ENCODE data around the gene HOXA13.
A peak's percentile ranks its signal among the peaks of the same experiment; 100 is the strongest.

Gene HOXA13

GRCh38 chr7:27235387-27236311 lies 35.8 kb upstream of the HOXA13 start:
- no peak for DNase-seq

GRCh38 chr7:27229448-27229847 lies 29.6 kb upstream of the HOXA13 start:
- DNase-seq: no peak

- DNase-seq: no peak
Measured at GRCh38 chr7:27224983-27225934, 25.4 kb upstream of the HOXA13 start.

GRCh38 chr7:27223941-27224575 lies 24.2 kb upstream of the HOXA13 start:
- DNase-seq: no peak

GRCh38 chr7:27221201-27221797 lies 21.4 kb upstream of the HOXA13 start:
- no peak for DNase-seq

GRCh38 chr7:27220440-27220955 lies 20.6 kb upstream of the HOXA13 start:
- DNase-seq: no peak

GRCh38 chr7:27219821-27220220 lies 19.9 kb upstream of the HOXA13 start:
- DNase-seq: no peak

GRCh38 chr7:27217951-27218350 lies 18.1 kb upstream of the HOXA13 start:
- no peak for DNase-seq

GRCh38 chr7:27215356-27215755 lies 15.5 kb upstream of the HOXA13 start:
- DNase-seq: no peak

GRCh38 chr7:27214239-27214950 lies 14.5 kb upstream of the HOXA13 start:
- no peak for DNase-seq

- DNase-seq: no peak
Measured at GRCh38 chr7:27213433-27214238, 13.7 kb upstream of the HOXA13 start.

- no peak for DNase-seq
Measured at GRCh38 chr7:27212497-27213432, 12.9 kb upstream of the HOXA13 start.

GRCh38 chr7:27211764-27212204 lies 11.9 kb upstream of the HOXA13 start:
- no peak for DNase-seq

GRCh38 chr7:27211084-27211446 lies 11.2 kb upstream of the HOXA13 start:
- no peak for DNase-seq

- peak; percentile 74 for DNase-seq
Measured at GRCh38 chr7:27210441-27211083, 10.7 kb upstream of the HOXA13 start.

GRCh38 chr7:27209933-27210440 lies 10.1 kb upstream of the HOXA13 start:
- no peak for DNase-seq

- no peak for DNase-seq
Measured at GRCh38 chr7:27208998-27209397, 9.1 kb upstream of the HOXA13 start.

- no peak for DNase-seq
Measured at GRCh38 chr7:27207348-27207985, 7.6 kb upstream of the HOXA13 start.
